Keratinocyte (primary cell): Measurements from ENCODE around the gene URAD.

Source experiments
- CTCF ChIP-seq, 3 experiments: IDR thresholded peaks in 1 of 3; conservative IDR thresholded peaks in 1 of 3; optimal IDR thresholded peaks in 1 of 3; 2 replicates in 2 of 3; 3 replicates in 1 of 3; pipeline versions ENCODE3 to v1.5.1; 2011; ENCODE audit warnings: low read length in 3 of 3, mild to moderate bottlenecking in 3 of 3, moderate library complexity in 2 of 3, control low read depth in 1 of 3, inconsistent platforms in 1 of 3; ENCODE audit not compliant: insufficient read depth in 2 of 3; ENCODE audit errors: extremely low read depth in 1 of 3
- EZH2 ChIP-seq: IDR thresholded peaks from one replicate; pipeline ENCODE4 v1.6.1; 2012; ENCODE audit warnings: inconsistent platforms, mild to moderate bottlenecking, low read length, moderate library complexity

GRCh38 chr13:28031896-28032288, 43.4 kb upstream of the URAD start:
- no peak for TF ChIP-seq EZH2
- TF ChIP-seq CTCF (optimal IDR thresholded peaks at IDR 0.05 in 1 of 3, IDR thresholded peaks at IDR 0.05 in 1 of 3, conservative IDR thresholded peaks at IDR 0.05 in 1 of 3; ENCODE audit: extremely low read depth in 1 of 3, insufficient read depth in 2 of 3, low read length in 3 of 3), result no peak
